SK-N-MC (cell line): ENCODE results near the gene HNRNPM.

Experiments used
- EZH2 ChIP-seq: fragments of 200-600 bp; sonication (generic); IDR thresholded peaks from one replicate; pipeline ENCODE4 v1.6.1; 2017; ENCODE audit warnings: antibody characterized with exemption
- FOXP2 ChIP-seq: optimal IDR thresholded peaks from 2 replicates; pipeline ENCODE3; 2011; ENCODE audit warnings: mild to moderate bottlenecking, moderate library complexity; ENCODE audit not compliant: insufficient read depth; ENCODE audit errors: extremely low read length, control extremely low read depth

DNA sequence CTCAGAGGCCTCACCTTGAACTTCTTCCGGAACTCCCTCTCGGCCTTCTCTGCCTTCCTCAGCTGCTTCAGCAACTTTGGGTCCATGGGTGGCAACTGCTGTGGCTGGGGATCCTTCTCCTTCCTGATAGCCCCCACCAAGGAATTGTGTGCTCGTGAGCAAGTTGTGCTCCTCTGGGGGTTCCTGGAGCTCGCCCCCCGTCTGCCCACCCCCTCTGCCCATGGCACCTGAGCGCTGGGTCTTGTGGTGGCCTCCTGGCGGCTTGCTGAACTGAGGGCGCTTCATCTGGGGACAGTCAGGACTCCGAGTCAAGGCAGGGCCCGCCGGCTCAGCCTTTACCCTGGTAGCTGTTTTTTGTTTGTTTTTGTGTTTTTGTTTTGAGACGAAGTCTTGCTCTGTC, 46.1 kb downstream of the HNRNPM start:
- no peak for TF ChIP-seq FOXP2
- no peak for TF ChIP-seq EZH2
